Neural cell (in vitro differentiated cells): Measurements from ENCODE around the gene FSTL1. TPM values are rescaled to one million over a fixed set of nuclear protein-coding genes. Genes with fewer than 3 reads are reported as not detected.

Source experiments
- H2AFZ ChIP-seq: fragments of 200-600, 300-800 bp; sonication (generic), shearing (Covaris generic); 2 replicates; pipeline ENCODE4 v1.6.0; 2014; ENCODE audit warnings: low read depth, mild to moderate bottlenecking, antibody characterized with exemption, low read length, moderate library complexity
- H3F3A ChIP-seq: fragments of 200-600 bp; shearing (Covaris generic); 2 replicates; pipeline ENCODE4 v1.6.1; 2016; ENCODE audit warnings: mild to moderate bottlenecking, moderate library complexity, mixed read lengths, antibody characterized with exemption, low read length; ENCODE audit not compliant: insufficient read depth, poor library complexity, severe bottlenecking
- H3K27ac ChIP-seq: fragments of 200-600, 300-800 bp; sonication (generic), shearing (Covaris generic); 2 replicates; pipeline ENCODE4 v1.5.1; 2014; ENCODE audit warnings: mild to moderate bottlenecking, low read length, moderate library complexity
- H3K27me3 ChIP-seq: fragments of 300-800, 200-600 bp; sonication (generic), shearing (Covaris generic); 2 replicates; pipeline ENCODE4 v1.6.0; 2014; ENCODE audit warnings: mild to moderate bottlenecking, low read depth, low read length, moderate library complexity; ENCODE audit not compliant: insufficient read depth
- H3K36me3 ChIP-seq: fragments of 300-800, 200-600 bp; sonication (generic), shearing (Covaris generic); 2 replicates; pipeline ENCODE4 v1.5.1; 2014; ENCODE audit warnings: mild to moderate bottlenecking, antibody characterized with exemption, low read length, moderate library complexity; ENCODE audit not compliant: insufficient read depth
- H3K4me2 ChIP-seq: fragments of 300-800, 200-600 bp; sonication (generic), shearing (Covaris generic); 2 replicates; pipeline ENCODE4 v1.6.0; 2014; ENCODE audit warnings: mild to moderate bottlenecking, low read length
- H3K4me3 ChIP-seq: fragments of 300-800, 200-600 bp; sonication (generic), shearing (Covaris generic); 2 replicates; pipeline ENCODE4 v1.5.1; 2014; ENCODE audit warnings: mild to moderate bottlenecking, low read length, moderate library complexity
- H3K79me2 ChIP-seq: fragments of 200-600 bp; shearing (Covaris generic); replicated peaks from 2 replicates; pipeline ENCODE4 v1.6.0; 2014; ENCODE audit warnings: mild to moderate bottlenecking, low read length, moderate library complexity; ENCODE audit not compliant: insufficient read depth
- H3K9ac ChIP-seq: fragments of 300-800, 200-600 bp; sonication (generic), shearing (Covaris generic); 2 replicates; pipeline ENCODE4 v1.6.1; 2016; ENCODE audit warnings: mild to moderate bottlenecking, low read length, mixed read lengths
- H3K9me2 ChIP-seq: fragments of 200-600 bp; shearing (Covaris generic); 2 replicates; pipeline ENCODE4 v1.6.1; 2016; ENCODE audit warnings: mild to moderate bottlenecking, low read length, mixed read lengths; ENCODE audit not compliant: insufficient read depth
- H3K9me3 ChIP-seq: fragments of 200-600, 300-800 bp; sonication (generic), shearing (Covaris generic); 2 replicates; pipeline ENCODE4 v1.6.1; 2016; ENCODE audit warnings: mild to moderate bottlenecking, mixed run types, low read length, moderate library complexity, mixed read lengths
- H4K20me1 ChIP-seq: fragments of 200-600 bp; shearing (Covaris generic); 2 replicates; pipeline ENCODE4 v1.6.1; 2016; ENCODE audit warnings: mild to moderate bottlenecking, mixed run types; ENCODE audit not compliant: insufficient read depth
- EP300 ChIP-seq: fragments of 450-650 bp; conservative IDR thresholded peaks from 2 replicates; pipeline ENCODE4 v1.6.1; 2014; ENCODE audit warnings: antibody characterized with exemption, mild to moderate bottlenecking, moderate library complexity; ENCODE audit not compliant: poor library complexity, severe bottlenecking
- EZH2 ChIP-seq: fragments of 200-600, 300-800 bp; shearing (Covaris generic), sonication (generic); IDR thresholded peaks from 2 replicates; pipeline ENCODE4 v1.6.1; 2014; ENCODE audit warnings: antibody characterized with exemption, low read length, borderline replicate concordance, mild to moderate bottlenecking; ENCODE audit not compliant: insufficient read depth, poor library complexity, severe bottlenecking
- MXI1 ChIP-seq: fragments of 450-650 bp; conservative IDR thresholded peaks from 2 replicates; pipeline ENCODE4 v1.6.1; 2014; ENCODE audit warnings: antibody characterized with exemption, mild to moderate bottlenecking; ENCODE audit not compliant: poor library complexity, severe bottlenecking
- POLR2AphosphoS5 ChIP-seq: IDR thresholded peaks from 2 replicates; pipeline ENCODE4 v1.6.1; 2012
- RAD21 ChIP-seq: fragments of 450-650 bp; conservative IDR thresholded peaks from 2 replicates; pipeline ENCODE4 v1.6.1; 2014; ENCODE audit warnings: antibody characterized with exemption, mild to moderate bottlenecking, moderate library complexity
- SMC3 ChIP-seq: fragments of 450-650 bp; conservative IDR thresholded peaks from 2 replicates; pipeline ENCODE4 v1.6.1; 2014; ENCODE audit warnings: antibody characterized with exemption, mild to moderate bottlenecking, moderate library complexity; ENCODE audit not compliant: poor library complexity
- TAF1 ChIP-seq: IDR thresholded peaks from 2 replicates; pipeline ENCODE4 v1.6.1; 2012; ENCODE audit warnings: low read depth
- polyA plus RNA-seq: library from polyadenylated mRNA; depleted of rRNA; stranded (reverse); fragments of >200 nt; gene quantifications from 2 replicates; pipeline ENCODE4 v1.2.3, GENCODE V29; 2014
- TF ChIP-seq, protein P1 (sequence below): IDR thresholded peaks from 2 replicates; pipeline ENCODE4 v1.6.1; 2012; ENCODE audit warnings: borderline replicate concordance
- TF ChIP-seq, protein P2 (sequence below): fragments of 450-650 bp; IDR thresholded peaks from 2 replicates; pipeline ENCODE4 v1.5.1; 2014; ENCODE audit warnings: antibody characterized with exemption, mild to moderate bottlenecking, moderate library complexity; ENCODE audit not compliant: poor library complexity, severe bottlenecking

The FSTL1 gene
- polyA plus RNA-seq, 1 donor from 2014 or later, result 12.3 TPM

DNA sequence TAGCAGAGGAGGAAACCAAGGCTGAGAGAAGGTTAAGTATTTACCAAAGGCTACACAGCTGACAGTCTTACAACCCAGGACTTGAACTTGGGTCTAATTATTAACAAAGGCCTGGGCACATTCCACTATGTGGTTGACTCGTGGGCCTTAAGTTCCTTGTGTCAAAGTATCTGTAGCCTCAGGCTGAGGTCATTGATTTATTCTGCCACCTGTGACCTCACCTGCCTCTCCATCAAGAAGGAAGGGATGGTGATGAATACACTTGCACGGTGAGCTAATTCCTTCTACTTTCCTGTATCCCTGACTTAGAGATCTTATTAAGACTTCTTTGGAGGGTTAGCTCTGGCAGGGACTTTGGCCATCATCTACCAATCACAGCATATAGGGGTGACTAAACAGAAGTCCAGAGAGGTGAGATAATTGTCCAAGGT is 81.7 kb downstream of the FSTL1 start:
- Histone ChIP-seq H3K36me3 (no peaks in the 10 kb centered on the region), H3K4me3 (no peak overlapping the region), H2AFZ (no peak overlapping the region), H3F3A (no peaks in the 10 kb centered on the region), H4K20me1 (no peaks in the 10 kb centered on the region), H3K27me3 (no peaks in the 10 kb centered on the region), H3K9me3 (no peaks in the 10 kb centered on the region), H3K4me2 (no peak overlapping the region), H3K9ac (no peak overlapping the region), H3K9me2 (no peaks in the 10 kb centered on the region), H3K79me2 (no peaks in the 10 kb centered on the region), H3K27ac (no peak overlapping the region)
- no peak for TF ChIP-seq TAF1
- no peak for TF ChIP-seq POLR2AphosphoS5
- TF ChIP-seq, protein P1, sequence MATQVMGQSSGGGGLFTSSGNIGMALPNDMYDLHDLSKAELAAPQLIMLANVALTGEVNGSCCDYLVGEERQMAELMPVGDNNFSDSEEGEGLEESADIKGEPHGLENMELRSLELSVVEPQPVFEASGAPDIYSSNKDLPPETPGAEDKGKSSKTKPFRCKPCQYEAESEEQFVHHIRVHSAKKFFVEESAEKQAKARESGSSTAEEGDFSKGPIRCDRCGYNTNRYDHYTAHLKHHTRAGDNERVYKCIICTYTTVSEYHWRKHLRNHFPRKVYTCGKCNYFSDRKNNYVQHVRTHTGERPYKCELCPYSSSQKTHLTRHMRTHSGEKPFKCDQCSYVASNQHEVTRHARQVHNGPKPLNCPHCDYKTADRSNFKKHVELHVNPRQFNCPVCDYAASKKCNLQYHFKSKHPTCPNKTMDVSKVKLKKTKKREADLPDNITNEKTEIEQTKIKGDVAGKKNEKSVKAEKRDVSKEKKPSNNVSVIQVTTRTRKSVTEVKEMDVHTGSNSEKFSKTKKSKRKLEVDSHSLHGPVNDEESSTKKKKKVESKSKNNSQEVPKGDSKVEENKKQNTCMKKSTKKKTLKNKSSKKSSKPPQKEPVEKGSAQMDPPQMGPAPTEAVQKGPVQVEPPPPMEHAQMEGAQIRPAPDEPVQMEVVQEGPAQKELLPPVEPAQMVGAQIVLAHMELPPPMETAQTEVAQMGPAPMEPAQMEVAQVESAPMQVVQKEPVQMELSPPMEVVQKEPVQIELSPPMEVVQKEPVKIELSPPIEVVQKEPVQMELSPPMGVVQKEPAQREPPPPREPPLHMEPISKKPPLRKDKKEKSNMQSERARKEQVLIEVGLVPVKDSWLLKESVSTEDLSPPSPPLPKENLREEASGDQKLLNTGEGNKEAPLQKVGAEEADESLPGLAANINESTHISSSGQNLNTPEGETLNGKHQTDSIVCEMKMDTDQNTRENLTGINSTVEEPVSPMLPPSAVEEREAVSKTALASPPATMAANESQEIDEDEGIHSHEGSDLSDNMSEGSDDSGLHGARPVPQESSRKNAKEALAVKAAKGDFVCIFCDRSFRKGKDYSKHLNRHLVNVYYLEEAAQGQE, result no peak
- TF ChIP-seq, protein P2, sequence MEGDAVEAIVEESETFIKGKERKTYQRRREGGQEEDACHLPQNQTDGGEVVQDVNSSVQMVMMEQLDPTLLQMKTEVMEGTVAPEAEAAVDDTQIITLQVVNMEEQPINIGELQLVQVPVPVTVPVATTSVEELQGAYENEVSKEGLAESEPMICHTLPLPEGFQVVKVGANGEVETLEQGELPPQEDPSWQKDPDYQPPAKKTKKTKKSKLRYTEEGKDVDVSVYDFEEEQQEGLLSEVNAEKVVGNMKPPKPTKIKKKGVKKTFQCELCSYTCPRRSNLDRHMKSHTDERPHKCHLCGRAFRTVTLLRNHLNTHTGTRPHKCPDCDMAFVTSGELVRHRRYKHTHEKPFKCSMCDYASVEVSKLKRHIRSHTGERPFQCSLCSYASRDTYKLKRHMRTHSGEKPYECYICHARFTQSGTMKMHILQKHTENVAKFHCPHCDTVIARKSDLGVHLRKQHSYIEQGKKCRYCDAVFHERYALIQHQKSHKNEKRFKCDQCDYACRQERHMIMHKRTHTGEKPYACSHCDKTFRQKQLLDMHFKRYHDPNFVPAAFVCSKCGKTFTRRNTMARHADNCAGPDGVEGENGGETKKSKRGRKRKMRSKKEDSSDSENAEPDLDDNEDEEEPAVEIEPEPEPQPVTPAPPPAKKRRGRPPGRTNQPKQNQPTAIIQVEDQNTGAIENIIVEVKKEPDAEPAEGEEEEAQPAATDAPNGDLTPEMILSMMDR, result no peak
- TF ChIP-seq MXI1, result no peak
- no peak for TF ChIP-seq SMC3
- no peak for TF ChIP-seq EZH2
- no peak for TF ChIP-seq RAD21
- TF ChIP-seq EP300, result no peak

DNA sequence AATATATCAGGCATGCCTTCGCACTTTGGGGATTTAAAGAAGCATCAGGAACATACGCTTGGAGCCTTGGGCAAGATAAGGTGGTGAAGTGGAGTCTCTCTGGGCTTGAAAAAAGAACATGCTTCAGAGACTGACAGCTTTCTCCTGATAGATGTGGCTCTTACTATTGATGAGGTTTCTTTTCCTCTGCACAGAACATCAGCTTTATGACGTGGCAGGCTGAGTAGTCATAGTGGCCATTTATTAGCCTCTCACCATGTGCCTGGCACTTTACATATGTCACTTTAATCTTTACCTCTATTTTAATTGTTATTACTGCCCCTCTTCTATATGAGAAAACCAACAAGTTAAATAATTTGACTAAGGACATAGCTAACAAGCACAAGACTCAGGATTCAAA is 82.6 kb downstream of the FSTL1 start:
- TF ChIP-seq, protein P2, result no peak
- TF ChIP-seq POLR2AphosphoS5 (no peak), EP300 (no peak), SMC3 (no peak), EZH2 (no peak), RAD21 (no peak), MXI1 (no peak), TAF1 (no peak)
- TF ChIP-seq, protein P1, result no peak
- H2AFZ ChIP-seq, result no peak overlapping the region
- H3F3A ChIP-seq, result no peaks in the 10 kb centered on the region
- H3K27me3 ChIP-seq, result no peaks in the 10 kb centered on the region
- H3K9ac ChIP-seq, result no peak overlapping the region
- H3K36me3 ChIP-seq, result no peaks in the 10 kb centered on the region
- H4K20me1 ChIP-seq, result no peaks in the 10 kb centered on the region
- H3K79me2 ChIP-seq, result no peaks in the 10 kb centered on the region
- H3K27ac ChIP-seq, result no peak overlapping the region
- no peak overlapping the region for H3K4me3 ChIP-seq
- no peaks in the 10 kb centered on the region for H3K9me2 ChIP-seq
- H3K4me2 ChIP-seq, result no peak overlapping the region
- H3K9me3 ChIP-seq, result no peaks in the 10 kb centered on the region
